Ascending aorta (tissue), 2 donors: ENCODE results near the gene TMED10. TPM values are rescaled to one million over a fixed set of nuclear protein-coding genes. Genes with fewer than 3 reads are reported as not detected.

Experiments
- DNase-seq, 2 donors: peaks; one replicate each; pipeline ENCODE4 v3.0.0-alpha.2; 2019; ENCODE audit warnings: low spot score in 2 of 2
- H3K27ac ChIP-seq, 2 donors: fragments of 200-600 bp; sonication (generic); one replicate each; pipeline ENCODE4 v1.5.1; 2016 to 2017; ENCODE audit warnings: mild to moderate bottlenecking in 1 of 2
- H3K27me3 ChIP-seq: fragments of 200-600 bp; sonication (generic); one replicate; pipeline ENCODE4 v1.5.1; 2017
- H3K36me3 ChIP-seq, 2 donors: fragments of 200-600 bp; sonication (generic); one replicate each; pipeline ENCODE4 v1.5.1; 2016
- H3K4me1 ChIP-seq, 2 donors: fragments of 200-600 bp; sonication (generic); one replicate each; pipeline ENCODE4 v1.5.1; 2016 to 2017; ENCODE audit warnings: mild to moderate bottlenecking in 1 of 2
- H3K4me3 ChIP-seq, 2 donors: fragments of 200-600 bp; sonication (generic); one replicate each; pipeline ENCODE4 v1.5.1; 2016 to 2017; ENCODE audit warnings: mild to moderate bottlenecking in 1 of 2
- H3K9me3 ChIP-seq, 2 donors: fragments of 200-600 bp; sonication (generic); one replicate each; pipeline ENCODE4 v1.5.1; 2016
- CTCF ChIP-seq, 3 experiments: fragments of 200-600 bp in 2 of 3; fragments of 450-650 bp in 1 of 3; sonication (generic) in 2 of 3; IDR thresholded peaks; one replicate each; pipeline ENCODE4 v1.5.1; 2016 to 2019; ENCODE audit warnings: antibody characterized with exemption in 3 of 3, mild to moderate bottlenecking in 1 of 3, moderate library complexity in 1 of 3
- intact Hi-C: fragments of 100-400 bp; cut with DNase I; formaldehyde crosslinking; loops from one replicate; pipeline ENCODE4 v1.15.1; 2023
- total RNA-seq: library from RNA; depleted of rRNA; stranded (reverse); fragments of >200 nt; gene quantifications from one replicate; pipeline ENCODE4 v1.1.0, GENCODE V29; 2016

The TMED10 gene
- total RNA-seq, 1 donor from 2014 or later = 190 TPM

GRCh38 chr14:75088566-75089373 is 87.6 kb downstream of the TMED10 start:
- peak; percentile 71 to 82 (median 78) for TF ChIP-seq CTCF (IDR thresholded peaks at IDR 0.05)
- peak in 1 of 2 donors; percentile 69 for DNase-seq
- Histone ChIP-seq H3K4me3 (no peak overlapping the region), H3K27ac (no peak overlapping the region), H3K4me1 (no peaks in the 10 kb centered on the region), H3K27me3 (no peaks in the 10 kb centered on the region), H3K9me3 (no peaks in the 10 kb centered on the region), H3K36me3 (peaks cover 78 to 90% of the 10 kb centered on the region in 2 donors)
- intact Hi-C loops = loop anchor here (1.0 to 2.0 kb wide), 3 partner anchors 142 to 228 kb away; no protein-coding TSS in a partner anchor

- intact Hi-C loops = loop anchor here (1.0 to 2.0 kb wide), 3 partner anchors 141 to 227 kb away; no protein-coding TSS in a partner anchor
- no peak for DNase-seq
- Histone ChIP-seq H3K27me3 (no peaks in the 10 kb centered on the region), H3K9me3 (no peaks in the 10 kb centered on the region), H3K27ac (no peak overlapping the region), H3K4me3 (no peak overlapping the region), H3K36me3 (peaks cover 77 to 90% of the 10 kb centered on the region in 2 donors), H3K4me1 (no peaks in the 10 kb centered on the region)
- no peak for TF ChIP-seq CTCF (IDR thresholded peaks at IDR 0.05)
These were observed 88.3 kb downstream of the TMED10 start for GRCh38 chr14:75088153-75088552.

- no peak overlapping the region for H3K27ac ChIP-seq
- H3K4me1 ChIP-seq = no peaks in the 10 kb centered on the region
- no peak overlapping the region for H3K4me3 ChIP-seq
- H3K27me3 ChIP-seq = no peaks in the 10 kb centered on the region
- DNase-seq = no peak
- peaks cover 54 to 76% of the 10 kb centered on the region in 2 donors for H3K36me3 ChIP-seq
- H3K9me3 ChIP-seq = no peaks in the 10 kb centered on the region
- intact Hi-C loops = no loop called here
- TF ChIP-seq CTCF (IDR thresholded peaks at IDR 0.05) = no peak
These were observed 91.9 kb downstream of the TMED10 start for GRCh38 chr14:75084513-75084912.

DNA sequence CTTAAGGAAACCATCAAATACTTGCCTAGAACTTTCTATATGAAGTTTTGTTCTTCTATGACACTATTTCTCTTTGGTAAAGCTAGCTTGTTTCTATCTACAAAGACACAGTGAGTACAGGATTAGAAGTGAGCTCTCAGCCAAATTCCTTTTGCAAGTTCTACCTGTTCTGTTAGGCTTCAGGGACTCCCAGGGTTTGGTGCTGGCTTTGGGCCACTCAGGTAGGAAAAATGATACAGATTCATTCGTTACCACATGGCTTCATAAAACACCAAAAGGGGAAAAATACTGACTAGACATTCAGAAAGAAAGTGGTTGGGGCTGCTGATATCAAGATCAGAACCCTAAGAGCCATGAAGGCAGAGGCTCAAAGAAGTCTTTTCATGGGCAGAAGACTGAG is 93.1 kb downstream of the TMED10 start:
- Histone ChIP-seq H3K4me3 (no peak overlapping the region), H3K27me3 (no peaks in the 10 kb centered on the region), H3K36me3 (peaks cover 47 to 65% of the 10 kb centered on the region in 2 donors), H3K27ac (no peak overlapping the region), H3K9me3 (no peaks in the 10 kb centered on the region), H3K4me1 (no peaks in the 10 kb centered on the region)
- intact Hi-C loops = no loop called here
- TF ChIP-seq CTCF (IDR thresholded peaks at IDR 0.05) = no peak
- no peak for DNase-seq

GRCh38 chr14:75081660-75082229 is 94.7 kb downstream of the TMED10 start:
- no peak for DNase-seq
- H3K27ac ChIP-seq = no peak overlapping the region
- H3K4me3 ChIP-seq = no peak overlapping the region
- peaks cover 34 to 50% of the 10 kb centered on the region in 2 donors for H3K36me3 ChIP-seq
- H3K27me3 ChIP-seq = no peaks in the 10 kb centered on the region
- H3K4me1 ChIP-seq = no peaks in the 10 kb centered on the region
- no peak for TF ChIP-seq CTCF (IDR thresholded peaks at IDR 0.05)
- H3K9me3 ChIP-seq = no peaks in the 10 kb centered on the region
- intact Hi-C loops = no loop called here

Other genes with a start within 250 kb of the TMED10 start
- 41.1 TPM for gene PGF, start 221.0 kb downstream of the TMED10 start, total RNA-seq
- gene EIF2B2, start 173.7 kb downstream of the TMED10 start, total RNA-seq = 27.1 TPM
- gene MLH3, start 125.1 kb downstream of the TMED10 start, total RNA-seq = 23.9 TPM
- gene ACYP1, start 112.6 kb downstream of the TMED10 start, total RNA-seq = not detected
- not detected for gene ZC2HC1C, start 107.0 kb downstream of the TMED10 start, total RNA-seq
- 116 TPM for gene NEK9, start 49.6 kb downstream of the TMED10 start, total RNA-seq
- 4,268 TPM for gene FOS, start 102.2 kb upstream of the TMED10 start, total RNA-seq